Panc1 (cell line): ENCODE results near the gene CLDN7.

ENCODE experiments used
- POLR2AphosphoS5 ChIP-seq: IDR thresholded peaks from 2 replicates; pipeline ENCODE4 v1.6.1; 2012; ENCODE audit warnings: mild to moderate bottlenecking, low read depth, low read length, moderate library complexity
- TCF7L2 ChIP-seq: IDR thresholded peaks from 2 replicates; pipeline ENCODE4 v1.6.1; 2011; ENCODE audit warnings: mild to moderate bottlenecking, low read depth, low read length, inconsistent platforms
- TF ChIP-seq, protein P1 (sequence below): fragments of 450-650 bp; IDR thresholded peaks from 2 replicates; pipeline ENCODE4 v1.5.1; 2017; ENCODE audit warnings: mild to moderate bottlenecking
- TF ChIP-seq, protein P2 (sequence below), 2 experiments: IDR thresholded peaks; 2 replicates each; pipeline ENCODE4 v1.6.1; 2011 to 2012; ENCODE audit warnings: low read depth in 2 of 2, control low read depth in 1 of 2, low read length in 1 of 2, mild to moderate bottlenecking in 1 of 2, moderate library complexity in 1 of 2; ENCODE audit not compliant: insufficient read depth in 1 of 2

DNA sequence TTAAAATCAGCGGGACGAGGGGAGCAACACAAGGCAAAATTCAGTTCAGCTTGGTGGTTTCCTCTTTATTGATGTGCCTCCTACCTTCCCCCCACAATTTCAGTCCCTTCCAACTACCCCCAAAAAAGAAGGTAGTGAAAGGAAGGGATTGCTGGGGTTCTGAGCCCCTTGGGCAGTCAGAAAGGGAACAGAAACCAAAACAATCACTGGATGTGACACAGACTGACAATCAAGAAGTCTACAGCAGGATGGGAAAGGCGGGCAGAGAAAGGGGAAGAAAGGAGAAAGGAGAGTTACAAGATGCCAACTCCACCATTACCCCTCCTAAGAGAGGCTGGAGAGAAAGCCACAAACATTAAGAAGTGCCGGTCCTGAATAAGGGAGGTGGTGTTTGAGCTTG, 21.9 kb downstream of the CLDN7 start:
- TF ChIP-seq, protein P1, sequence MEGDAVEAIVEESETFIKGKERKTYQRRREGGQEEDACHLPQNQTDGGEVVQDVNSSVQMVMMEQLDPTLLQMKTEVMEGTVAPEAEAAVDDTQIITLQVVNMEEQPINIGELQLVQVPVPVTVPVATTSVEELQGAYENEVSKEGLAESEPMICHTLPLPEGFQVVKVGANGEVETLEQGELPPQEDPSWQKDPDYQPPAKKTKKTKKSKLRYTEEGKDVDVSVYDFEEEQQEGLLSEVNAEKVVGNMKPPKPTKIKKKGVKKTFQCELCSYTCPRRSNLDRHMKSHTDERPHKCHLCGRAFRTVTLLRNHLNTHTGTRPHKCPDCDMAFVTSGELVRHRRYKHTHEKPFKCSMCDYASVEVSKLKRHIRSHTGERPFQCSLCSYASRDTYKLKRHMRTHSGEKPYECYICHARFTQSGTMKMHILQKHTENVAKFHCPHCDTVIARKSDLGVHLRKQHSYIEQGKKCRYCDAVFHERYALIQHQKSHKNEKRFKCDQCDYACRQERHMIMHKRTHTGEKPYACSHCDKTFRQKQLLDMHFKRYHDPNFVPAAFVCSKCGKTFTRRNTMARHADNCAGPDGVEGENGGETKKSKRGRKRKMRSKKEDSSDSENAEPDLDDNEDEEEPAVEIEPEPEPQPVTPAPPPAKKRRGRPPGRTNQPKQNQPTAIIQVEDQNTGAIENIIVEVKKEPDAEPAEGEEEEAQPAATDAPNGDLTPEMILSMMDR = no peak
- TF ChIP-seq POLR2AphosphoS5 (no peak), TCF7L2 (no peak)
- TF ChIP-seq, protein P2, sequence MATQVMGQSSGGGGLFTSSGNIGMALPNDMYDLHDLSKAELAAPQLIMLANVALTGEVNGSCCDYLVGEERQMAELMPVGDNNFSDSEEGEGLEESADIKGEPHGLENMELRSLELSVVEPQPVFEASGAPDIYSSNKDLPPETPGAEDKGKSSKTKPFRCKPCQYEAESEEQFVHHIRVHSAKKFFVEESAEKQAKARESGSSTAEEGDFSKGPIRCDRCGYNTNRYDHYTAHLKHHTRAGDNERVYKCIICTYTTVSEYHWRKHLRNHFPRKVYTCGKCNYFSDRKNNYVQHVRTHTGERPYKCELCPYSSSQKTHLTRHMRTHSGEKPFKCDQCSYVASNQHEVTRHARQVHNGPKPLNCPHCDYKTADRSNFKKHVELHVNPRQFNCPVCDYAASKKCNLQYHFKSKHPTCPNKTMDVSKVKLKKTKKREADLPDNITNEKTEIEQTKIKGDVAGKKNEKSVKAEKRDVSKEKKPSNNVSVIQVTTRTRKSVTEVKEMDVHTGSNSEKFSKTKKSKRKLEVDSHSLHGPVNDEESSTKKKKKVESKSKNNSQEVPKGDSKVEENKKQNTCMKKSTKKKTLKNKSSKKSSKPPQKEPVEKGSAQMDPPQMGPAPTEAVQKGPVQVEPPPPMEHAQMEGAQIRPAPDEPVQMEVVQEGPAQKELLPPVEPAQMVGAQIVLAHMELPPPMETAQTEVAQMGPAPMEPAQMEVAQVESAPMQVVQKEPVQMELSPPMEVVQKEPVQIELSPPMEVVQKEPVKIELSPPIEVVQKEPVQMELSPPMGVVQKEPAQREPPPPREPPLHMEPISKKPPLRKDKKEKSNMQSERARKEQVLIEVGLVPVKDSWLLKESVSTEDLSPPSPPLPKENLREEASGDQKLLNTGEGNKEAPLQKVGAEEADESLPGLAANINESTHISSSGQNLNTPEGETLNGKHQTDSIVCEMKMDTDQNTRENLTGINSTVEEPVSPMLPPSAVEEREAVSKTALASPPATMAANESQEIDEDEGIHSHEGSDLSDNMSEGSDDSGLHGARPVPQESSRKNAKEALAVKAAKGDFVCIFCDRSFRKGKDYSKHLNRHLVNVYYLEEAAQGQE (IDR thresholded peaks at IDR 0.05; ENCODE audit: insufficient read depth in 1 of 2, low read depth in 2 of 2, low read length in 1 of 2) = no peak
